ENCODE measurements around the gene PDHX.

Gene PDHX

DNA sequence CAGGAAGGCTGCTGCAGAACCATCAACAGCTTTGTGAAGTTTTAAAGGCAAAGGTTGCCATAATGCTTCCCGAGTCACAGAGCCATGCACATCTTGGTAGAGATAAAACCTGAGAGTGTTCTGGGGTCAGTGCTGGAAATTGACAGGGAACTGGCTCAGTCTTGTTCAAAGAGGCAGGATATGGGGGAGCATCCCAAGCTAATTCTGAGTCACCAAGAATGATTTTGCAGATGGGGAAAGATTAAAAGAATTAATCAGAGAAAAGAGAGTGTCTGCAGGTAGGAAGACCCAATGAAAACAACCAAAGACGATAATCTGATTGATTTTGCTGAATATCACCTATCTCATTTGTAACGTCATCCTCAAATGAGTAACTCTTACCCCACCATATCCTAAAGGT, 122.7 kb downstream of the PDHX start:
- no peak for DNase-seq (ENCODE audit: low read depth, low spot score)
- peak overlapping the region; percentile 91 for H3K27ac ChIP-seq

- DNase-seq (ENCODE audit: low read depth, low spot score) = peak; percentile 84
- H3K27ac ChIP-seq = peak overlapping the region; percentile 91
Observed at GRCh38 chr11:35040221-35040942, 124.0 kb downstream of the PDHX start.

GRCh38 chr11:35041070-35041554, 124.7 kb downstream of the PDHX start:
- H3K27ac ChIP-seq = peak overlapping the region; percentile 91
- DNase-seq (ENCODE audit: low read depth, low spot score) = no peak

DNA sequence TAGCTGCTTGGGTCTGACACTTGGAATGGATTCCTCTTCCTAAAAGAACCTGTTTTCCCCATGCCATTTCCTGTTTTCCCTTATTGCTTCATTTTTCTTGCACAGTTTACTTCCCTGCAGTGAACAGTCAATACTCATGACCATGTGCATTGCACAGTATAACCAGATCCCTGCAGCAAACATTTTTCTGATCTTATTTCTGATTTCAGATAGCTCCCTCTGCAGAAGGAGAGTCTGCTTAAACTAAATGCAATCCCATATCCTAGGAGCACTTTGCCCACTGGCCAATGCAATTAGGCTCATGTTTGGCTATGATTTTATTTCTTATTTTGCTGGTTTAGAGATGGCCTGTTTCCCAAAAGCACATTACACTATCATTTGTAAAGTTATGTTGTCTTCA, 125.8 kb downstream of the PDHX start:
- DNase-seq (ENCODE audit: low read depth, low spot score) = no peak
- no peak overlapping the region for H3K27ac ChIP-seq

DNA sequence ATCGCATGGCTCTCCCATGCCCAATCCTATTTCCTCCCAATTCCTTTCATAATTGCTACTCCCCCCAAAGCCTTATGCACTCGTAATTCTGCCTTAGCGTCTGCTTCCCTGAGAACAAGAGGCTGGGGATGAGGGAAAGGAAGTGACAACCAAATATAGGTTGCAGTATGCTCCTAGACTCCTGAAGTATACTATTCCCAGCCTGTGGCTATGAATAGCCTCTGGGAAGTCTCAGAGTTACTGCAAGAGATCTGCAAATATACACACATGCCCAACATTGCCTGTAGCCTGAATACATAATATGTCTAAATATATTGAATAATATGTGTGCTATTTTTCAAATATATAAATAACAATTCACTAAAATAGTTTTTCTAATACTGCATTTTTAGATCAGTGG, 126.5 kb downstream of the PDHX start:
- no peak overlapping the region for H3K27ac ChIP-seq
- no peak for DNase-seq (ENCODE audit: low read depth, low spot score)

- no peak overlapping the region for H3K27ac ChIP-seq
- DNase-seq (ENCODE audit: low read depth, low spot score) = no peak
Observed at GRCh38 chr11:35043936-35044335, 127.5 kb downstream of the PDHX start.

DNA sequence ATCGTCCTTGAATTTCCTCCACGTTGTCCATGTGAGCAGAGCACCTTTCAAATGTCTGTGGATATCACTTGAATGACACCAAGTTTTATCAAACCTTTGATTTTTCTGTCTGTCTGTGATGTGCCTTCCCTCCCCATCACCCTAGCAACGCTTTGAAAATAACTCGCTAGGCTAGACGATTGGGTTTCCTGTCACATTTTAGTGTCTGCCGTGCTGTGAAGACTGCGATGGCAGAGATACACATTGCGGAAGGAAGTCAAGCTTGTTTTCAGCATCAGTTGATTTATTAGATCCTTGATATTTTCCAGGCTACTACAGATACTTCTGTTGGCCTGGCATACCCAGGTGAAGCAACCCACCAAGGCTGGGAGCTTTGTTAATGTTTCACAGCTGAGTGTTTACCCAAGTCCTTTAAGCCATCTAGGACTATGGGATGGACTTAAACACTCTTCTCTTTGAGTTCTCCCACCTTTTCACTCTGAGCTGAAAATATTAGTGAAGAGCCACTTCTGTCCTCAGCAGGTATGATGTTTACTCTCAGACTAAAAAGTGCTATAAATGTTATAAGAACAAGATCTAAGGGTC, 128.9 kb downstream of the PDHX start:
- no peak overlapping the region for H3K27ac ChIP-seq
- no peak for DNase-seq (ENCODE audit: low read depth, low spot score)
